Keratinocyte (primary cell): ENCODE data around the gene TTLL5. TPM values are rescaled to one million over a fixed set of nuclear protein-coding genes. Genes with fewer than 3 reads are reported as not detected.

Experiments used
- DNase-seq: peaks from one replicate; pipeline ENCODE4 v3.0.0-alpha.2; 2011; ENCODE audit warnings: low read depth, missing footprints, low spot score
- FAIRE-seq: peaks from 2 replicates; lab custom pipeline; 2011; peaks lifted over from hg19 to GRCh38; lab: Jason Lieb, UNC
- H2AFZ ChIP-seq: 2 replicates; pipeline ENCODE4 v1.6.0; 2012; ENCODE audit warnings: low read length, control low read depth, inconsistent platforms; ENCODE audit not compliant: control insufficient read depth
- H3K27ac ChIP-seq: 2 replicates; pipeline ENCODE4 v1.5.1; 2011; ENCODE audit warnings: low read length; ENCODE audit not compliant: control insufficient read depth, insufficient read depth
- H3K27me3 ChIP-seq: 3 replicates; pipeline ENCODE4 v1.6.0; 2011; ENCODE audit warnings: low read length; ENCODE audit not compliant: control insufficient read depth, insufficient read depth; ENCODE audit errors: extremely low read depth
- H3K36me3 ChIP-seq, 2 experiments: 2 replicates in 1 of 2; 3 replicates in 1 of 2; pipeline ENCODE4 v1.5.1; 2011; ENCODE audit warnings: low read length in 2 of 2, mild to moderate bottlenecking in 1 of 2; ENCODE audit not compliant: control insufficient read depth in 2 of 2, insufficient read depth in 2 of 2; ENCODE audit errors: extremely low read depth in 1 of 2
- H3K4me1 ChIP-seq: 3 replicates; pipeline ENCODE4 v1.5.1; 2011; ENCODE audit warnings: low read length; ENCODE audit not compliant: control insufficient read depth, insufficient read depth; ENCODE audit errors: extremely low read depth
- H3K4me2 ChIP-seq: 3 replicates; pipeline ENCODE4 v1.6.0; 2011; ENCODE audit warnings: low read depth, low read length; ENCODE audit not compliant: control insufficient read depth, insufficient read depth; ENCODE audit errors: extremely low read depth
- H3K4me3 ChIP-seq, 3 experiments: fragments of 200-600 bp in 1 of 3; sonication (generic) in 1 of 3; 2 replicates in 2 of 3; 3 replicates in 1 of 3; pipeline ENCODE4 v1.5.1; 2011 to 2016; ENCODE audit warnings: low read length in 3 of 3, mild to moderate bottlenecking in 3 of 3, control low read depth in 2 of 3, inconsistent platforms in 1 of 3, low read depth in 1 of 3, mixed read lengths in 1 of 3, mixed run types in 1 of 3, moderate library complexity in 1 of 3; ENCODE audit not compliant: control insufficient read depth in 2 of 3, insufficient read depth in 2 of 3; ENCODE audit errors: extremely low read depth in 1 of 3
- H3K79me2 ChIP-seq: 2 replicates; pipeline ENCODE4 v1.6.0; 2012; ENCODE audit warnings: low read length; ENCODE audit not compliant: control insufficient read depth, insufficient read depth
- H3K9ac ChIP-seq: 3 replicates; pipeline ENCODE4 v1.6.0; 2011; ENCODE audit warnings: low read length; ENCODE audit not compliant: control insufficient read depth, insufficient read depth; ENCODE audit errors: extremely low read depth
- H3K9me1 ChIP-seq: 3 replicates; pipeline ENCODE4 v1.6.0; 2011; ENCODE audit warnings: low read length; ENCODE audit not compliant: control insufficient read depth, insufficient read depth; ENCODE audit errors: extremely low read depth
- H3K9me3 ChIP-seq: 2 replicates; pipeline ENCODE4 v1.5.1; 2012; ENCODE audit warnings: low read depth, low read length; ENCODE audit not compliant: control insufficient read depth
- H4K20me1 ChIP-seq: 3 replicates; pipeline ENCODE4 v1.6.0; 2011; ENCODE audit warnings: low read length; ENCODE audit not compliant: control insufficient read depth, insufficient read depth; ENCODE audit errors: extremely low read depth
- EZH2 ChIP-seq: IDR thresholded peaks from one replicate; pipeline ENCODE4 v1.6.1; 2012; ENCODE audit warnings: inconsistent platforms, mild to moderate bottlenecking, low read length, moderate library complexity
- dilution Hi-C: fragments of 300-500 bp; cut with MboI; formaldehyde crosslinking; loops from one replicate; pipeline ENCODE4 v1.7.0; 2020; ENCODE audit warnings: low sequenced_read_pairs; ENCODE audit not compliant: extremely low pct_ligation_motif_present
- polyA plus RNA-seq, 5 experiments: library from polyadenylated mRNA; depleted of rRNA in 3 of 5; stranded (reverse) in 3 of 5; stranded (forward) in 1 of 5; unstranded in 1 of 5; fragments of >200 nt; gene quantifications; 1 replicate in 1 of 5; 2 replicates in 3 of 5; 3 replicates in 1 of 5; pipeline versions ENCODE4 v1.2.1 to v1.2.3, GENCODE V29; 2011 to 2012; ENCODE audit warnings: missing spikeins in 2 of 5, low read depth in 1 of 5, low replicate concordance in 1 of 5
- TF ChIP-seq, protein P1 (sequence below), 3 experiments: IDR thresholded peaks in 1 of 3; conservative IDR thresholded peaks in 1 of 3; optimal IDR thresholded peaks in 1 of 3; 2 replicates in 2 of 3; 3 replicates in 1 of 3; pipeline versions ENCODE3 to v1.5.1; 2011; ENCODE audit warnings: low read length in 3 of 3, mild to moderate bottlenecking in 3 of 3, moderate library complexity in 2 of 3, control low read depth in 1 of 3, inconsistent platforms in 1 of 3; ENCODE audit not compliant: insufficient read depth in 2 of 3; ENCODE audit errors: extremely low read depth in 1 of 3

TTLL5 gene
- polyA plus RNA-seq, 1 donor (not counting 4 experiments of a cell fraction or from before 2014, with no cell fraction given): 20.7 TPM

- peak overlapping the region; percentile 73 for H3K27ac ChIP-seq
- peak; percentile 17 for FAIRE-seq
These were observed 218.0 kb downstream of the TTLL5 start for GRCh38 chr14:75879031-75879430.

GRCh38 chr14:75880512-75880911 lies 219.5 kb downstream of the TTLL5 start:
- DNase-seq (no peak), FAIRE-seq (no peak)
- H3K9me3 ChIP-seq: no peaks in the 10 kb centered on the region
- no peak overlapping the region for H3K4me3 ChIP-seq
- no peak overlapping the region for H3K9ac ChIP-seq
- dilution Hi-C loops: no loop called here
- peaks cover 29% of the 10 kb centered on the region for H3K4me1 ChIP-seq
- no peaks in the 10 kb centered on the region for H3K27me3 ChIP-seq
- no peaks in the 10 kb centered on the region for H3K9me1 ChIP-seq
- no peaks in the 10 kb centered on the region for H3K79me2 ChIP-seq
- H3K4me2 ChIP-seq: no peak overlapping the region
- TF ChIP-seq, protein P1, sequence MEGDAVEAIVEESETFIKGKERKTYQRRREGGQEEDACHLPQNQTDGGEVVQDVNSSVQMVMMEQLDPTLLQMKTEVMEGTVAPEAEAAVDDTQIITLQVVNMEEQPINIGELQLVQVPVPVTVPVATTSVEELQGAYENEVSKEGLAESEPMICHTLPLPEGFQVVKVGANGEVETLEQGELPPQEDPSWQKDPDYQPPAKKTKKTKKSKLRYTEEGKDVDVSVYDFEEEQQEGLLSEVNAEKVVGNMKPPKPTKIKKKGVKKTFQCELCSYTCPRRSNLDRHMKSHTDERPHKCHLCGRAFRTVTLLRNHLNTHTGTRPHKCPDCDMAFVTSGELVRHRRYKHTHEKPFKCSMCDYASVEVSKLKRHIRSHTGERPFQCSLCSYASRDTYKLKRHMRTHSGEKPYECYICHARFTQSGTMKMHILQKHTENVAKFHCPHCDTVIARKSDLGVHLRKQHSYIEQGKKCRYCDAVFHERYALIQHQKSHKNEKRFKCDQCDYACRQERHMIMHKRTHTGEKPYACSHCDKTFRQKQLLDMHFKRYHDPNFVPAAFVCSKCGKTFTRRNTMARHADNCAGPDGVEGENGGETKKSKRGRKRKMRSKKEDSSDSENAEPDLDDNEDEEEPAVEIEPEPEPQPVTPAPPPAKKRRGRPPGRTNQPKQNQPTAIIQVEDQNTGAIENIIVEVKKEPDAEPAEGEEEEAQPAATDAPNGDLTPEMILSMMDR (optimal IDR thresholded peaks at IDR 0.05 in 1 of 3, IDR thresholded peaks at IDR 0.05 in 1 of 3, conservative IDR thresholded peaks at IDR 0.05 in 1 of 3; ENCODE audit: extremely low read depth in 1 of 3, insufficient read depth in 2 of 3, low read length in 3 of 3): no peak
- TF ChIP-seq EZH2: no peak
- H3K36me3 ChIP-seq: no peaks in the 10 kb centered on the region
- no peak overlapping the region for H3K27ac ChIP-seq
- no peak overlapping the region for H2AFZ ChIP-seq
- H4K20me1 ChIP-seq: no peaks in the 10 kb centered on the region

More at GRCh38 chr14:75879031-75879430, 218.0 kb downstream of the TTLL5 start:
- H3K4me1 ChIP-seq: peaks cover 27% of the 10 kb centered on the region
- no peaks in the 10 kb centered on the region for H3K9me1 ChIP-seq
- H4K20me1 ChIP-seq: no peaks in the 10 kb centered on the region
- no peaks in the 10 kb centered on the region for H3K79me2 ChIP-seq
- TF ChIP-seq, protein P1 (optimal IDR thresholded peaks at IDR 0.05 in 1 of 3, IDR thresholded peaks at IDR 0.05 in 1 of 3, conservative IDR thresholded peaks at IDR 0.05 in 1 of 3; ENCODE audit: extremely low read depth in 1 of 3, insufficient read depth in 2 of 3, low read length in 3 of 3): no peak
- TF ChIP-seq EZH2: no peak
- H3K27me3 ChIP-seq: no peaks in the 10 kb centered on the region
- H3K4me3 ChIP-seq: no peak overlapping the region
- peak overlapping the region; percentile 40 for H3K4me2 ChIP-seq
- no peaks in the 10 kb centered on the region for H3K9me3 ChIP-seq
- dilution Hi-C loops: no loop called here
- no peaks in the 10 kb centered on the region for H3K36me3 ChIP-seq
- no peak overlapping the region for H2AFZ ChIP-seq
- H3K9ac ChIP-seq: no peak overlapping the region
- peak; percentile 25 for DNase-seq
